Activated CD8-positive, alpha-beta memory T cell treated with anti-CD3 and anti-CD28 coated beads, Interleukin-2, amount 10 ng/mL, durations not matched to agents 7 days and 5 days (primary cell): ENCODE data around the gene PTPRF. TPM values are rescaled to one million over a fixed set of nuclear protein-coding genes. Genes with fewer than 3 reads are reported as not detected.
"Not testable (repeated sequence)": the region's sequence is repeated elsewhere in the genome, so short reads cannot be mapped to it uniquely, and the experiment has no call there.

ENCODE experiments used
- ATAC-seq: fragments of 150-1000 bp; cut with Tn5 transposase; one replicate; pipeline ENCODE4 v1.10.0; 2021; ENCODE audit warnings: moderate library complexity
- CTCF ChIA-PET: fragments of 350-600 bp; sonication (Branson Sonifier 250); formaldehyde crosslinking; loops from one replicate; lab custom pipeline; 2021; ENCODE audit warnings: antibody characterized with exemption; lab: Charles Lee
- DNase-seq: peaks from one replicate; pipeline ENCODE4 v3.0.0-alpha.2; 2020
- H3K27ac Mint-ChIP-seq: one replicate; pipeline ENCODE4 v1.8.0; 2021; ENCODE audit warnings: mild to moderate bottlenecking, mixed read lengths
- H3K27me3 Mint-ChIP-seq: one replicate; pipeline ENCODE4 v1.8.0; 2021; ENCODE audit warnings: mixed read lengths
- H3K36me3 Mint-ChIP-seq: one replicate; pipeline ENCODE4 v1.8.0; 2021; ENCODE audit warnings: mild to moderate bottlenecking, mixed read lengths
- H3K4me1 Mint-ChIP-seq: one replicate; pipeline ENCODE4 v1.8.0; 2021; ENCODE audit warnings: mixed read lengths
- H3K4me3 Mint-ChIP-seq: one replicate; pipeline ENCODE4 v1.8.0; 2021; ENCODE audit warnings: mild to moderate bottlenecking, moderate library complexity, mixed read lengths
- H3K9me3 Mint-ChIP-seq: one replicate; pipeline ENCODE4 v1.8.0; 2022; ENCODE audit warnings: low read depth, mixed read lengths
- total RNA-seq, 2 experiments: library from RNA; stranded (reverse); gene quantifications; one replicate each; pipeline ENCODE4 v1.2.3, GENCODE V29; 2021

Gene PTPRF
- total RNA-seq: under 1 TPM; 0.23 to 0.41 TPM

DNA sequence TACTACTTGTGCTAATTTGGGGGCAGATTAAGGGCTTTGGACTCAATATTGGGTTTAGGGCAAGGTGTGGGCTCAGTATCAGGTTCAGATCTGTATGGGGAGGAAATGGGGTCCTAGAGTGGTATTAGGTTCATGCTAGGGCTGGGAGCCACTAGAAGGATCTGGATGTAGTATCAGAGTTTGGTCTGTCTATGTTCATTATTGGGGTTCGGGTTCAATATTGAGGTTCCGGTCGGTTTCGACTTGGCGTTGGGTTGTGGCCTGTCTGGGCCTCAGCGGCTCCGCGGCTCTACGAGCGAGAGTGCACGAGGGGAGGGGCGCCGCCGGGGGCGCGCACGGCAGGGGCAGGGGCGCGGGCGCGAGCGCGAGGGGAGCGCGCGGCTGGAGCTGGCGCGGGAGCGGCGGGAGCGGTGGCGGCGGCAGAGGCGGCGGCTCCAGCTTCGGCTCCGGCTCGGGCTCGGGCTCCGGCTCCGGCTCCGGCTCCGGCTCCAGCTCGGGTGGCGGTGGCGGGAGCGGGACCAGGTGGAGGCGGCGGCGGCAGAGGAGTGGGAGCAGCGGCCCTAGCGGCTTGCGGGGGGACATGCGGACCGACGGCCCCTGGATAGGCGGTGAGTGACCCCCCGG, at the start of gene PTPRF:
PTPRF (plus strand) TSS at position 401 of the 624 bp plus-strand sequence. CDS start 14,193 bp downstream, outside the sequence.
- Mint-ChIP-seq H3K4me1 (peaks cover 13% of the 10 kb centered on the region), H3K4me3 (peak within 1 kb of the TSS; percentile 72), H3K9me3 (no peaks in the 10 kb centered on the region), H3K27me3 (peaks cover 47% of the 10 kb centered on the region), H3K27ac (no peak within 1 kb of the TSS), H3K36me3 (peaks cover 2% of the 10 kb centered on the region)
- CTCF ChIA-PET: interaction anchor here (0.7 to 2.2 kb wide), 18 partner anchors 18 to 519 kb away, joined by 3 to 29 read pairs (median 4); partner anchors contain the start of gene ARTN
- no peak for DNase-seq
- ATAC-seq: peak; percentile 25

DNA sequence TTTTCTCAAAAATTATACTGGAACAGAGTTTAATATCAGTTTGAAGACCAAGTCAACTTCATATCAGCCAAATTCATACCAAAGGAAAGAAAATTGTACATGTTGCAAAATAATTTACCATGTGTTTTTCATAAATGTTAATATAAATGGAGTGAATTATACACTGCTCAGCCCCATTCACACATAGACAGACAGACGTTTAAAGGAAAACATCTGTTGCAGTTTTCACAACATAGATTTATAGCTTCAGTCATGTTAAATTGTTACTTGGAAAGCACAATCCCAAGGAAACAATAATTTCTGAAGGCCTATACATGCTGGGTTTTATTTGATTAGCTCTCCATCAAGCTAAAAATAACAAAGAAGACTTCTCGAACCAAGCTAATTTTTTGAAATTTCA, 49.2 kb upstream of the PTPRF start:
- Mint-ChIP-seq H3K4me3 (no peak overlapping the region), H3K36me3 (peaks cover 3% of the 10 kb centered on the region), H3K4me1 (peaks cover 7% of the 10 kb centered on the region), H3K27ac (no peak overlapping the region), H3K9me3 (peaks cover 3% of the 10 kb centered on the region), H3K27me3 (peaks cover 25% of the 10 kb centered on the region)
- CTCF ChIA-PET: interaction anchor here (0.7 kb wide), 1 partner anchor 355 kb away, joined by 3 read pairs; no protein-coding TSS in a partner anchor
- ATAC-seq: no peak
- no peak for DNase-seq

DNA sequence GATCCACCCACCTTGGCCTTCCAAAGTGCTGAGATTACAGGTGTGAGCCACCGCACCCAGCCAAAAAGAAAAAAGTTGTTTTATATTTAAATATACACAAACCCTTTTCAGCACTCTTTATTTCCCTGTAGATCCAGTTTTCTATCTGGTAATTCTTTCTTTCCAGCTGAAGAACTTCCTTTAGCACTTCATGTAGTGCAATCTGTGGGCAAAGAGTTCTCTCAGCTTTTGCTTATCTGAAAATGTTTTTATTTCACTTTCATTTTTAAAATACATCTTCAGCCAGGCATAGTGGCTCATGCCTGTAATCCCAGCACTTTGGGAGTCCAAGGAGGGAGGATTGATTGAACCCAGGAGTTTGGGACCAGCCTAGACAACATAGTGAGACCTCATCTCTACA, 48.5 kb upstream of the PTPRF start:
- Mint-ChIP-seq H3K27me3 (peaks cover 20% of the 10 kb centered on the region), H3K9me3 (peaks cover 3% of the 10 kb centered on the region), H3K4me3 (no peak overlapping the region), H3K36me3 (peaks cover 3% of the 10 kb centered on the region), H3K4me1 (peaks cover 7% of the 10 kb centered on the region), H3K27ac (no peak overlapping the region)
- CTCF ChIA-PET: interaction anchor here (0.6 kb wide), 2 partner anchors 234 to 255 kb away, joined by 3 read pairs; no protein-coding TSS in a partner anchor
- ATAC-seq (no peak), DNase-seq (no peak)

DNA sequence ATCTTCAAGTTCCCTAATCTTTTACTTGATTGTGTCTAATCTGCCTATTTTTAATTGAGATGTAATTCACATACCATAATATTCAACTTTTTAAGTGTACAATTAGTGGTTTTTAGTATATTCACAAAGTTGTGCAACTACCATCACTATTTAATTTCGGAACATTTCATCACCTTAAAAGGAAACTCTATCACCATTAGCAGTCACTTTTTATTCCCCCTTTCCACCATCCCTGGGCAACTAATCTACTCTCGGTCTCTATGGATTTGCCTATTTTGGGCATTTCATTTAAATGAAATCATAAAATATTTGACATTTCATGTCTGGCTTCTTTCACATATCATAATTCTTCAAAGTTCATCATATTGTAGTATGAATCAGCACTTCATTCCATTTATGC, 46.3 kb upstream of the PTPRF start:
- ATAC-seq: no peak
- CTCF ChIA-PET: no interaction called here
- Mint-ChIP-seq H3K9me3 (peaks cover 9% of the 10 kb centered on the region), H3K27me3 (peaks cover 10% of the 10 kb centered on the region), H3K4me3 (no peak overlapping the region), H3K36me3 (peaks cover 10% of the 10 kb centered on the region), H3K4me1 (peaks cover 7% of the 10 kb centered on the region), H3K27ac (no peak overlapping the region)
- no peak for DNase-seq

DNA sequence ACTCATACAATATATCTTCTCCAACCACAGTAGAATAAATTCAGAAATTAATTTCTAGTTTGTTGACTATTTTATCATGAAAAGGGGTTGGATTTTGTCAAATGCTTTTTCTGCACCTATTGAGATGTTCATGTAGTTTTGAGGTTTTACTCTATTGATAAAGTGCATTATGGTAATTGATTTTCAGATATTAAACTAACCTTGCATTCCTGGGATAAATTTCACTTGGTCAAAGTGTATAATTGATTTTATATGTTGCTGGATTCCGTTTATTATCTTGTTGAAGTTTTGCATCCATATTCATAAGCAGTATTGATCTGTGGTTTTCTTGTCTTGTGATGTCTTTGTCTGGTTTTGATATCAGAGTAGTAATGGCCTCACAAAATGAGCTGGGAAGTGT, 42.5 kb upstream of the PTPRF start:
- Mint-ChIP-seq H3K9me3 (peaks cover 15% of the 10 kb centered on the region), H3K27ac (no peak overlapping the region), H3K4me3 (no peak overlapping the region), H3K4me1 (no peaks in the 10 kb centered on the region), H3K36me3 (peaks cover 15% of the 10 kb centered on the region), H3K27me3 (peaks cover 8% of the 10 kb centered on the region)
- CTCF ChIA-PET: interaction anchor here (1.1 kb wide), 1 partner anchor 25 kb away, joined by 3 read pairs; no protein-coding TSS in a partner anchor
- no peak for DNase-seq
- no peak for ATAC-seq

DNA sequence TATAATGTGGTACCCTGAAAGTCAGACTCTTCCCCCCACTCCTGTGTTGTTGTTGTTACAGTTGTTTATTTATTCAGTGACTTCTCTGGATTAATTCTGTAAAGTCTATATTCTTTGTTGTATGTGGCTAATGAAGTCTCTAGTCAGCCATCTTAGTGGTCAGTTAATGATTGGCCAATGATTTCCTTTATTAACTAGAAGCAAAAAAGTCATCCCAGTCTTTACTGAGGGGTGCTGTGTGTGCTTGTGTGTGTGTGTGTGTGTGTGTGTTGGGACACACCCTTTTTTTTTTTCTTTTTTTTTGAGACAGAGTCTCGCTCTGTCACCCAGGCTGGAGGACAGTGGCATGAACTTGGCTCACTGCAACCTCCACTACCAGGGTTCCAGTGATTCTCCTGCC, 39.6 kb upstream of the PTPRF start:
- no peak for DNase-seq
- H3K4me3 Mint-ChIP-seq: no peak overlapping the region
- H3K27me3 Mint-ChIP-seq: peaks cover 22% of the 10 kb centered on the region
- H3K27ac Mint-ChIP-seq: no peak overlapping the region
- H3K9me3 Mint-ChIP-seq: peaks cover 15% of the 10 kb centered on the region
- CTCF ChIA-PET: no interaction called here
- H3K4me1 Mint-ChIP-seq: no peaks in the 10 kb centered on the region
- ATAC-seq: no peak
- peaks cover 12% of the 10 kb centered on the region for H3K36me3 Mint-ChIP-seq

DNA sequence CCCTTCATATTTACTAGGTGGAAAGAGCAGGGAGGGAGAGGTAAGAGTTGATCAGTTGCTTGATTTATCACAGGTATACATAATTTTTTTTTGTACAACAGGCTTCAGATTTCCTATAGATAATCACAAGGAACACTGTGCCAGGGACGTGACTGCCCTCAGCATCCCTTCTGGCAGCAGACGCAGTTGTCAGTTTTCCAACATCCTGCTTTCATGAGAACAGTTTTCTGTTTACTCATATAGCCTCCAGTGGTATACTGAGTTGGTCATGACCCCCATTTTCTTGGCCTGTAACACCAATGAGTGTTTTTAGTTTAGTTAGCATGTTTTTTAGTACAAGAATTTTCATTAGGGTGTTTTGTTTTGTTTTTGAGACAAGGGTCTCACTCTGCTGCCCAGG, 37.9 kb upstream of the PTPRF start:
- peaks cover 11% of the 10 kb centered on the region for H3K36me3 Mint-ChIP-seq
- CTCF ChIA-PET: no interaction called here
- DNase-seq: no peak
- no peak overlapping the region for H3K4me3 Mint-ChIP-seq
- H3K9me3 Mint-ChIP-seq: peaks cover 9% of the 10 kb centered on the region
- H3K27ac Mint-ChIP-seq: no peak overlapping the region
- peaks cover 30% of the 10 kb centered on the region for H3K27me3 Mint-ChIP-seq
- no peak for ATAC-seq
- no peaks in the 10 kb centered on the region for H3K4me1 Mint-ChIP-seq

DNA sequence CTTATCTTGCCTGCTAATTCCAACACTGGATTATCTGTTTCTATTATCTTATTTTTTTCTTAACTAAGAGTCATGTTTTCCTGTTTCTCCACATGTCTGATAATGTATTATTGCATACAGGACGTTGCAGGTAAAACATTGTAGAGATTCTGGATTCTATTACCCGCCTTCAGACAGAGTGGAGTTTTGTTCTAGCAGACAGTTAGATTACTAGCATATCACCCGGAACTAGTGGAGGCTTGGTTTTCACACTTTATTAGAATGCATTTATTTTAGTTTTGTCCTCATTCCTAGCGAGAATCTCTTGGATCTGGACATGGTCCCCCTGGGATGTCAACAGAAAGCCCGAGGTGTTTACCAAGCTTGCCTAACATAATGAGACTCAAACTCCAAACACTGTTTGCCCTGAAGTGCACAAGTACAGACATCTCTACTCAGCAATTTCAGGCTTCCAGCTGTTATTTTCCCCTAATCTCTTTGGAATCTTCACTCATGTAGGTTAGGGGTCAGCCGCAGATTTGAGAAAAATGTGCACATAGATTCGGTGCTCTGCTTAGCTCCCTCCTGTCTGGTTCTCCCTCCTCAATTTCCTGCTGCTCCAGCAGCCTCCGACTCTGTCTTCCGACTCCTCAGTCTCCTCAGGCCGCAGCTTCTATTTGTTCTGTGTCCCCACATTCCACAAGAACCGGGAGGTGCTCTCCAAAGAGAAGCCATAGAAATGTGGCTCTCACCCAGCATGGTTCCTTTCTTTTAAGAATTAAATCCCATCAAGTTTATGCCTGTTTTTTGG, 36.8 kb upstream of the PTPRF start:
- Mint-ChIP-seq H3K27me3 (peaks cover 31% of the 10 kb centered on the region), H3K4me3 (no peak overlapping the region), H3K9me3 (peaks cover 6% of the 10 kb centered on the region), H3K27ac (no peak overlapping the region), H3K4me1 (no peaks in the 10 kb centered on the region), H3K36me3 (peaks cover 7% of the 10 kb centered on the region)
- CTCF ChIA-PET: no interaction called here
- ATAC-seq (no peak), DNase-seq (no peak)

DNA sequence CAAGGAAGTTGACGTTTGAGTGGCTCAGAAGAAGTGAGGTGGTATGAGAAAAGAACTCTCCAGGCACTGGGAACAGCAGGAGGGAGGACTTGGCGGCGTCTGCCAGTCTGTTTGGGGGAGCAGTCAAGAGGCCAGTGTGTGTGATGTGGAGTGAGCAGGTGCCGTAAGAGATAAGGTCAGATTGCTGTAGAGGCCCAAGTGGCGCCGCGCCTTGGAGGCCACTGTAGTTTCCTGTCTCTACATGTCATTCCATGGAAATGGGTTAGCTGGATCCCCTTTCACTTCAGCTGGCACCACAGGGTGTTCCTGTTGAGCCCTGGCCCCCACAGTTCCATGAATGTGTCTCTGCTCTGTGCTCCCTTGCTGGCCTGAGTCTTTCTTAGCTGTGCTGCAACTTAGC, 35.5 kb upstream of the PTPRF start:
- H3K9me3 Mint-ChIP-seq: peaks cover 3% of the 10 kb centered on the region
- H3K36me3 Mint-ChIP-seq: peaks cover under 1% of the 10 kb centered on the region
- H3K27me3 Mint-ChIP-seq: peaks cover 36% of the 10 kb centered on the region
- ATAC-seq: no peak
- no peaks in the 10 kb centered on the region for H3K4me1 Mint-ChIP-seq
- DNase-seq: no peak
- H3K4me3 Mint-ChIP-seq: no peak overlapping the region
- H3K27ac Mint-ChIP-seq: no peak overlapping the region
- CTCF ChIA-PET: no interaction called here

DNA sequence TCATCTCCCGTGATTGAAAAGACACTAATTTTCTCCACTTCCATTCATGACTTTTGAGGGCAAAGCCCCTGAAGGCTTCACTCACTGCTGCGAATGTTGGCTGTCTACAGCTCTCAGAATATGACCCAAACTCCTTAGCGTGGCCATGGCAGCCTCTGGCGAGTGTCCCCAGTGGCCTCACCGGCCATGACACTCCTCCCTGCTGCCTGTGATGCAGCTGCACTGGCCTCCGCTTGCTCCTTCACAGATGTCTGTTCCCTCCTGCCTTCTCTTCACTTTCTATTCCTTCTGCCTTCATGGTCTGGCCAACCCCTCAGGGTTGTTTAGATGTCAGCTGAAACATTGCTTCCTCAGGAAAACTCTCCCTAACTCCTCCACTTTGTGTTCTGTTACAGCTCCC, 30.8 kb upstream of the PTPRF start:
- H3K36me3 Mint-ChIP-seq: no peaks in the 10 kb centered on the region
- CTCF ChIA-PET: interaction anchor here (0.6 to 1.0 kb wide), 2 partner anchors 14 to 548 kb away, joined by 3 read pairs; no protein-coding TSS in a partner anchor
- H3K4me3 Mint-ChIP-seq: no peak overlapping the region
- no peaks in the 10 kb centered on the region for H3K9me3 Mint-ChIP-seq
- DNase-seq (no peak), ATAC-seq (no peak)
- H3K27ac Mint-ChIP-seq: no peak overlapping the region
- H3K4me1 Mint-ChIP-seq: no peaks in the 10 kb centered on the region
- H3K27me3 Mint-ChIP-seq: peaks cover 27% of the 10 kb centered on the region

DNA sequence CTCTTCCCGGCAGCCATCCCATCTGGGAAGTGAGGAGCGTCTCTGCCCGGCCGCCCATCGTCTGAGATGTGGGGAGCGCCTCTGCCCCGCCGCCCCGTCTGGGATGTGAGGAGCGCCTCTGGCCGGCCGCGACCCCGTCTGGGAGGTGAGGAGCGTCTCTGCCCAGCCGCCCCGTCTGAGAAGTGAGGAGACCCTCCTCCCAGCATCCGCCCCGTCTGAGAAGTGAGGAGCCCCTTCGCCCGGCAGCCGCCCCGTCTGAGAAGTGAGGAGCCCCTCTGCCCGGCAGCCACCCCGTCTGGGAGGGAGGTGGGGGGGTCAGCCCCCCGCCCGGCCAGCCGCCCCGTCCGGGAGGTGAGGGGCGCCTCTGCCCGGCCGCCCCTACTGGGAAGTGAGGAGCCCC, 28.9 kb upstream of the PTPRF start:
- H3K9me3 Mint-ChIP-seq, CTCF ChIA-PET, ATAC-seq, H3K4me1 Mint-ChIP-seq, H3K27ac Mint-ChIP-seq, H3K36me3 Mint-ChIP-seq, H3K4me3 Mint-ChIP-seq, DNase-seq: not testable (repeated sequence)
- H3K27me3 Mint-ChIP-seq: peaks cover 21% of the 10 kb centered on the region

DNA sequence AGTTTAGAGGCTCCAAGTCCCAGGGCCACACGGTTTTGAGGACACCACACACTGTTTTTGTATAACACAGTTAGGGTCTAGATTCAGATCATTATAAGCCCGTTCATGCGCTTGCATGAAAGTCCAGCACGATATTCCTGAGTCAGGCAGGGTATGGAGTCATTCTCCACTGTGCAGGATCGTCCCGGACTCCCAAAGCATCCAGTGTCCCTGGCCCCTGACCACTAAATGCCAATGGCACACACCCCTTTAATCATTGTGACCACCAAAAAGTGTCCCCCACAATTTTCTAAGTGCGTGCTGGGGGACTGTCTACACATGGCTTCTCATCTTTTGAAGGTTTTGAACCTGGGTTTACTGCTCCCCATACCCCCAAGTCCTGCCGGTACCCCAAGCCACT, 27.1 kb upstream of the PTPRF start:
- Mint-ChIP-seq H3K9me3 (no peaks in the 10 kb centered on the region), H3K27me3 (peaks cover 15% of the 10 kb centered on the region), H3K4me3 (no peak overlapping the region), H3K27ac (no peak overlapping the region), H3K36me3 (no peaks in the 10 kb centered on the region), H3K4me1 (peaks cover 5% of the 10 kb centered on the region)
- ATAC-seq: no peak
- CTCF ChIA-PET: no interaction called here
- DNase-seq: no peak

DNA sequence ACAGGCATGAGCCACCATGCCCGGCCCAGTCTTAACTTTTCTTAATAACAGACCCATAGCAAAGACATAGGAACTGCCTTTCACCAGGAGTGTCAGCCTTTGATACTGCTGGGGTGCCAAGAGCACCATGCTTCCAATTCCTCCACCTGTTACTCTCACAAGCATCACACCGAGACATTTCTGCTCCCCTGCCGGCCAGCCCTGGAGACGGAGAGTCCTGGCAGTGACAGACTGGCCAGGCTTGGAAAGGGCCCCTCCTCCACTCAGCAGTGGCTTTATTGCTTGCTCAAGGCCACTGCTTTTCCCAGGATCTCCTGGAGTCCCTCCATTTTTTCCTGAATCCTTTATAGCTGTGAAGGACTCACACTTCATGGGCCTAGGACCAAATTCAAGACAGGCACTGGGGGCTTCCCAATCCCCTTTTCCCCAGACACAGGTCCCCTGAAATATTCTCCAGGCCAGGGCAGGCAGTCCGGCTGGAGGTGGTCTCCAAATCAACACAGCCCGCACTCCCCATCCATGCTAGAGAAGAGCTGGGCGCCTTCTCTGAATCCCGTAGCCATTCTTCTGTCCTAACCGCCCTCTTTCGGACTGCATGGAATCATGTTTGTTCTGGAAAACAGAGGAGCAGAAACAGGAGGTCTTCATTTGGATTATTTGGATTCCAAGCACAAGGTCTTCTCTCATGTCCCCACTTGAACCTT, 25.5 kb upstream of the PTPRF start:
- CTCF ChIA-PET: no interaction called here
- Mint-ChIP-seq H3K9me3 (no peaks in the 10 kb centered on the region), H3K36me3 (no peaks in the 10 kb centered on the region), H3K27ac (no peak overlapping the region), H3K4me3 (no peak overlapping the region), H3K27me3 (peaks cover 7% of the 10 kb centered on the region), H3K4me1 (peaks cover 22% of the 10 kb centered on the region)
- DNase-seq (no peak), ATAC-seq (no peak)
